GM12878 (cell line): ENCODE results near the gene NGFR. TPM values are rescaled to one million over a fixed set of nuclear protein-coding genes. Genes with fewer than 3 reads are reported as not detected.
"Not testable (repeated sequence)": the region's sequence is repeated elsewhere in the genome, so short reads cannot be mapped to it uniquely, and the experiment has no call there.

Source experiments
- ATAC-seq: fragments of 200-7000 bp; cut with Tn5 transposase; 3 replicates; pipeline ENCODE4 v1.9.1; 2020; ENCODE audit warnings: mild to moderate bottlenecking, moderate library complexity
- BruUV-seq: library from RNA; stranded (reverse); fragments of 400-500 nt; replicated peaks from 2 replicates; lab custom pipeline; 2021; lab: Mats Ljungman, UMichigan
- CTCF ChIA-PET: fragments of 300-600 bp; sonication (Branson Sonifier 250); formaldehyde crosslinking; extraction: SDS; loops from one replicate; lab custom pipeline; 2021; ENCODE audit warnings: inconsistent platforms; lab: Yijun Ruan, JAX
- POLR2A ChIA-PET: fragments of 350-600 bp; formaldehyde crosslinking; extraction: SDS; loops from one replicate; lab custom pipeline; 2021; ENCODE audit warnings: inconsistent platforms; lab: Charles Lee
- RAD21 ChIA-PET: fragments of 300-600 bp; sonication (Branson Sonifier 250); formaldehyde crosslinking; loops from one replicate; lab custom pipeline; 2023; ENCODE audit warnings: antibody characterized with exemption; ENCODE audit not compliant: unreplicated experiment; lab: Charles Lee
- SMC1A ChIA-PET: fragments of 300-600 bp; sonication (Branson Sonifier 250); formaldehyde crosslinking; loops from one replicate; lab custom pipeline; 2023; ENCODE audit not compliant: unreplicated experiment, uncharacterized antibody; lab: Charles Lee
- DNase-seq: peaks from one replicate; pipeline ENCODE4 v3.0.0-alpha.2; 2011; ENCODE audit warnings: low read depth, low spot score
- FAIRE-seq: peaks from 3 replicates; lab custom pipeline; 2011; peaks lifted over from hg19 to GRCh38; lab: Jason Lieb, UNC
- H2AFZ ChIP-seq: 2 replicates; pipeline ENCODE4 v1.6.0; 2011; ENCODE audit warnings: low read depth, low read length, control low read depth; ENCODE audit not compliant: control insufficient read depth
- H3K27ac ChIP-seq: 2 replicates; pipeline ENCODE4 v1.5.1; 2011; ENCODE audit warnings: control low read depth; ENCODE audit not compliant: control insufficient read depth, insufficient read depth
- H3K27me3 ChIP-seq, 2 experiments: replicated peaks in 1 of 2; 2 replicates each; pipeline versions ENCODE4 v1.6.0 to v1.6.1; 2011; ENCODE audit warnings: low read length in 1 of 2; ENCODE audit not compliant: control insufficient read depth in 2 of 2, insufficient read depth in 2 of 2
- H3K36me3 ChIP-seq, 2 experiments: 2 replicates each; pipeline ENCODE4 v1.5.1; 2011; ENCODE audit warnings: low read length in 1 of 2; ENCODE audit not compliant: control insufficient read depth in 2 of 2, insufficient read depth in 2 of 2
- H3K4me1 ChIP-seq: 2 replicates; pipeline ENCODE4 v1.6.1; 2011; ENCODE audit warnings: mild to moderate bottlenecking, low read length, moderate library complexity, mixed read lengths; ENCODE audit not compliant: control insufficient read depth, insufficient read depth
- H3K4me2 ChIP-seq: 2 replicates; pipeline ENCODE4 v1.6.0; 2011; ENCODE audit warnings: control low read depth; ENCODE audit not compliant: control insufficient read depth, insufficient read depth
- H3K4me3 ChIP-seq: fragments of 200-600 bp; sonication (generic); 2 replicates; pipeline ENCODE4 v1.5.1; 2016
- H3K79me2 ChIP-seq: 2 replicates; pipeline ENCODE4 v1.6.0; 2011; ENCODE audit warnings: low read length; ENCODE audit not compliant: control insufficient read depth, insufficient read depth
- H3K9ac ChIP-seq: 2 replicates; pipeline ENCODE4 v1.8.0; 2011; ENCODE audit warnings: low read length, control low read depth, mixed read lengths; ENCODE audit not compliant: control insufficient read depth, insufficient read depth
- H3K9me3 ChIP-seq: replicated peaks from 3 replicates; pipeline ENCODE4 v1.5.1; 2011; ENCODE audit warnings: mild to moderate bottlenecking, low read length; ENCODE audit not compliant: control insufficient read depth, insufficient read depth
- H4K20me1 ChIP-seq: 2 replicates; pipeline ENCODE4 v1.6.0; 2011; ENCODE audit not compliant: control insufficient read depth, insufficient read depth
- CHD2 ChIP-seq: IDR thresholded peaks from 2 replicates; pipeline ENCODE4 v1.6.1; 2011; ENCODE audit warnings: low read depth, low read length, improper control_type of control experiment, borderline replicate concordance
- ESRRA ChIP-seq: IDR thresholded peaks from 2 replicates; pipeline ENCODE4 v1.6.1; 2012; ENCODE audit warnings: mild to moderate bottlenecking, low read length, improper control_type of control experiment
- ETV6 ChIP-seq, 2 experiments: fragments of 450-650 bp in 1 of 2; IDR thresholded peaks in 1 of 2; conservative IDR thresholded peaks in 1 of 2; 2 replicates each; pipeline ENCODE4 v1.6.1; 2014; ENCODE audit warnings: antibody characterized with exemption in 1 of 2, borderline replicate concordance in 1 of 2, low read depth in 1 of 2, mild to moderate bottlenecking in 1 of 2, moderate library complexity in 1 of 2
- IRF4 ChIP-seq: IDR thresholded peaks from 2 replicates; pipeline ENCODE4 v1.6.1; 2011; ENCODE audit warnings: low read depth, low read length
- KDM1A ChIP-seq: fragments of 200-600 bp; sonication (generic); IDR thresholded peaks from 2 replicates; pipeline ENCODE4 v1.6.1; 2016; ENCODE audit warnings: borderline replicate concordance
- LARP7 ChIP-seq: fragments of 450-650 bp; IDR thresholded peaks from 2 replicates; pipeline ENCODE4 v1.6.1; 2017; ENCODE audit warnings: mild to moderate bottlenecking
- MTA3 ChIP-seq: IDR thresholded peaks from 2 replicates; pipeline ENCODE4 v1.6.1; 2012; ENCODE audit warnings: low read length, inconsistent platforms, borderline replicate concordance
- NFYB ChIP-seq: IDR thresholded peaks from 2 replicates; pipeline ENCODE4 v1.6.1; 2011; ENCODE audit warnings: low read depth, mild to moderate bottlenecking, low read length, improper control_type of control experiment, moderate library complexity; ENCODE audit not compliant: insufficient read depth
- NR2C1 ChIP-seq: fragments of 450-650 bp; IDR thresholded peaks from 2 replicates; pipeline ENCODE4 v1.6.1; 2017; ENCODE audit warnings: antibody characterized with exemption, mild to moderate bottlenecking, moderate library complexity
- RAD21 ChIP-seq: IDR thresholded peaks from 2 replicates; pipeline ENCODE4 v1.6.1; 2011; ENCODE audit warnings: mild to moderate bottlenecking, low read depth, low read length, moderate library complexity; ENCODE audit not compliant: insufficient read depth
- ZNF217 ChIP-seq: fragments of 450-650 bp; IDR thresholded peaks from 2 replicates; pipeline ENCODE4 v1.6.1; 2017; ENCODE audit warnings: antibody characterized with exemption, mild to moderate bottlenecking
- WGBS: methylation state at CpG from one replicate; pipeline ENCODE4 v1.1.6; 2016; ENCODE audit warnings: low lambda C conversion rate; ENCODE audit not compliant: insufficient replicate concordance, insufficient coverage; ENCODE audit errors: missing lambda C conversion rate; 5-methylcytosine and 5-hydroxymethylcytosine counted together
- in situ Hi-C: fragments of 300-500 bp; cut with MboI; formaldehyde crosslinking; loops from 9 replicates; pipeline ENCODE4 v1.14.3; 2018; ENCODE audit warnings: mixed read lengths
- intact Hi-C: fragments of 100-400 bp; cut with micrococcal nuclease; formaldehyde crosslinking; loops from one replicate; pipeline ENCODE4 v1.14.2; 2022; ENCODE audit not compliant: unreplicated experiment
- polyA plus RNA-seq, 11 experiments: library from polyadenylated mRNA; depleted of rRNA in 4 of 11; unstranded in 6 of 11; stranded (reverse) in 5 of 11; fragments of >200 nt; fragmentation: Nextera tagmentation in 4 of 11; fragmentation: Illumina TruSeq in 1 of 11; extraction: Ambion mirVana in 4 of 11; extraction: Trizol in 1 of 11; gene quantifications; 1 replicate in 1 of 11; 2 replicates in 10 of 11; pipeline versions ENCODE4 v1.2.1 to v1.2.3, GENCODE V29; 2011 to 2016; ENCODE audit warnings: inconsistent platforms in 2 of 11, missing spikeins in 2 of 11, low read depth in 1 of 11
- total RNA-seq, 4 experiments: library from RNA; depleted of rRNA in 3 of 4; stranded (reverse); fragments of >200 nt in 3 of 4; fragmentation: Illumina TruSeq in 1 of 4; extraction: Trizol in 1 of 4; gene quantifications; 2 replicates each; pipeline versions ENCODE4 v1.2.1 to v1.2.3, GENCODE V29; 2013 to 2021
- TF ChIP-seq, protein P1 (sequence below), 3 experiments: IDR thresholded peaks in 2 of 3; conservative IDR thresholded peaks in 1 of 3; 2 replicates each; pipeline ENCODE4 v1.5.1; 2011; ENCODE audit warnings: low read depth in 3 of 3, low read length in 3 of 3, mild to moderate bottlenecking in 3 of 3, control low read depth in 2 of 3, moderate library complexity in 2 of 3, inconsistent platforms in 1 of 3, mixed read lengths in 1 of 3; ENCODE audit not compliant: control insufficient read depth in 2 of 3, insufficient read depth in 1 of 3; ENCODE audit errors: extremely low read depth in 1 of 3
- TF ChIP-seq, protein P2 (sequence below): fragments of 150-350 bp; IDR thresholded peaks from 2 replicates; pipeline ENCODE4 v1.6.1; 2014; ENCODE audit warnings: mild to moderate bottlenecking, low read depth, low read length
- TF ChIP-seq, protein P3 (sequence below): IDR thresholded peaks from 2 replicates; pipeline ENCODE4 v1.6.1; 2011; ENCODE audit warnings: low read depth, mild to moderate bottlenecking, low read length, moderate library complexity, borderline replicate concordance; ENCODE audit errors: extremely low read depth

NGFR gene
- total and polyA plus RNA-seq, 10 of the 15 experiments (the other 5 are each of a cell fraction or from before 2014, with no cell fraction given) = 0.05 to 0.28 (median 0.08) TPM; not detected in 1

DNA sequence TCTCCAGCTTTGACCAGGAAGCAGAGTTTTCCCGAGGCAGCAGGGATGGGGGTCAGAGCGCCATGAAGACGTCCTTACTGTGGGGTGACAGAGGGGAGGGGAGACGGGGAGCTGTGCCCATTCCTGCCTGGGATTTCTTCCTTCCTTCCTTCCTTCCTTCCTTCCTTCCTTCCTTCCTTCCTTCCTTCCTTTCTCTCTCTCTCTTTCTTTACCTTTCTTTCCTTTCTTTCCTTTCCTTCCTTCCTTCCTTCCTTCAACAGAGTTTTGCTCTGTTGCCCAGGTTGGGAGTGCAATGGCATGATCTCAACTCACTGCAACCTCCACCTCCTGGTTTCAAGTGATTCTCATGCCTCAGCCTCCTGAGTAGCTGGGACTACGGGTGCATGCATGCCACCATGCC is 7.6 kb downstream of the NGFR start:
- H3K9me3 ChIP-seq, BruUV-seq, H3K27ac ChIP-seq, ATAC-seq, H3K36me3 ChIP-seq, H3K4me3 ChIP-seq, H2AFZ ChIP-seq, in situ Hi-C loops, FAIRE-seq, DNase-seq, H3K9ac ChIP-seq, CTCF ChIA-PET, H3K27me3 ChIP-seq, H4K20me1 ChIP-seq, intact Hi-C loops, H3K79me2 ChIP-seq, H3K4me2 ChIP-seq, RAD21 ChIA-PET, H3K4me1 ChIP-seq: not testable (repeated sequence)
- 0% methylated on average over 5 of the region's 5 CpGs for WGBS
- ChIA-PET POLR2A (interaction anchor here (0.6 kb wide), 1 partner anchor 491 kb away, joined by 4 read pairs; no protein-coding TSS in a partner anchor), SMC1A (interaction anchor here (1.1 kb wide), 1 partner anchor 54 kb away, joined by 3 read pairs; no protein-coding TSS in a partner anchor)

DNA sequence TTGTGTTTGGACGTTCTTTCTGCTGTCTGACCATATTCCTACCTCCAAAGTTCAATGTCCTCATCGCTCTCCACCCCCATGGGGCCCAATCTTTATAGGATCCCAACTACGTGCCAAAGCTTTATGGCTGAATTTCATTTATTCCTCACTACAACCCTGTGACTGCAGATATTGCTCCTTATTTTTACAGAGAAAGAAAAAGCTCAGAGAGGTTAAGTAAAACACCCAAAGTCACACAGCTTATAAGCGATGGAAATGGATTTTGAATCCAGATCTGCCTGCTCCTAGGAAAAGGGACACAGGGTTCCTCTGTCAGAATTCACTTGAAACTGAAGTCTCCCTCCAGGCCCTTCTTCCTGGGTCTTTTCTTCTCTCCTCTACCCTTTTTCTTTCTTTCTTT is 9.3 kb downstream of the NGFR start:
- no peak overlapping the region for H3K4me3 ChIP-seq
- H3K27ac ChIP-seq = no peak overlapping the region
- H3K9me3 ChIP-seq = no peaks in the 10 kb centered on the region
- ChIA-PET RAD21 (no interaction called here), CTCF (interaction anchor here (0.9 kb wide), 1 partner anchor 52 kb away, joined by 3 read pairs; no protein-coding TSS in a partner anchor), SMC1A (interaction anchor here (0.6 kb wide), 1 partner anchor 67 kb away, joined by 4 read pairs; no protein-coding TSS in a partner anchor), POLR2A (no interaction called here)
- DNase-seq = no peak
- in situ Hi-C loops (no loop called here), intact Hi-C loops (no loop called here)
- no peak overlapping the region for H3K9ac ChIP-seq
- no peak for ATAC-seq
- peaks cover 0 to 2% of the 10 kb centered on the region in 2 experiments; a peak in 2 of 4 replicates for H3K27me3 ChIP-seq
- 12% methylated on average over 4 of the region's 4 CpGs for WGBS
- BruUV-seq = no TSS peak
- H4K20me1 ChIP-seq = no peaks in the 10 kb centered on the region
- H3K4me2 ChIP-seq = no peak overlapping the region
- H3K4me1 ChIP-seq = no peaks in the 10 kb centered on the region
- no peaks in the 10 kb centered on the region for H3K36me3 ChIP-seq
- FAIRE-seq = no peak
- H3K79me2 ChIP-seq = no peaks in the 10 kb centered on the region
- H2AFZ ChIP-seq = no peak overlapping the region
- TF ChIP-seq NFYB = no peak
- no peak for TF ChIP-seq CHD2
- TF ChIP-seq KDM1A = no peak
- TF ChIP-seq ETV6 (conservative IDR thresholded peaks at IDR 0.05 in 1 of 2, IDR thresholded peaks at IDR 0.05 in 1 of 2; ENCODE audit: borderline replicate concordance in 1 of 2, low read depth in 1 of 2) = no peak
- TF ChIP-seq MTA3 = no peak
- no peak for TF ChIP-seq NR2C1
- no peak for TF ChIP-seq ESRRA
- no peak for TF ChIP-seq RAD21
- TF ChIP-seq ZNF217 = no peak
- TF ChIP-seq, protein P1, sequence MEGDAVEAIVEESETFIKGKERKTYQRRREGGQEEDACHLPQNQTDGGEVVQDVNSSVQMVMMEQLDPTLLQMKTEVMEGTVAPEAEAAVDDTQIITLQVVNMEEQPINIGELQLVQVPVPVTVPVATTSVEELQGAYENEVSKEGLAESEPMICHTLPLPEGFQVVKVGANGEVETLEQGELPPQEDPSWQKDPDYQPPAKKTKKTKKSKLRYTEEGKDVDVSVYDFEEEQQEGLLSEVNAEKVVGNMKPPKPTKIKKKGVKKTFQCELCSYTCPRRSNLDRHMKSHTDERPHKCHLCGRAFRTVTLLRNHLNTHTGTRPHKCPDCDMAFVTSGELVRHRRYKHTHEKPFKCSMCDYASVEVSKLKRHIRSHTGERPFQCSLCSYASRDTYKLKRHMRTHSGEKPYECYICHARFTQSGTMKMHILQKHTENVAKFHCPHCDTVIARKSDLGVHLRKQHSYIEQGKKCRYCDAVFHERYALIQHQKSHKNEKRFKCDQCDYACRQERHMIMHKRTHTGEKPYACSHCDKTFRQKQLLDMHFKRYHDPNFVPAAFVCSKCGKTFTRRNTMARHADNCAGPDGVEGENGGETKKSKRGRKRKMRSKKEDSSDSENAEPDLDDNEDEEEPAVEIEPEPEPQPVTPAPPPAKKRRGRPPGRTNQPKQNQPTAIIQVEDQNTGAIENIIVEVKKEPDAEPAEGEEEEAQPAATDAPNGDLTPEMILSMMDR (IDR thresholded peaks at IDR 0.05 in 2 of 3, conservative IDR thresholded peaks at IDR 0.05 in 1 of 3; ENCODE audit: control insufficient read depth in 2 of 3, extremely low read depth in 1 of 3, insufficient read depth in 1 of 3, low read depth in 3 of 3, low read length in 3 of 3) = no peak
- TF ChIP-seq, protein P2, sequence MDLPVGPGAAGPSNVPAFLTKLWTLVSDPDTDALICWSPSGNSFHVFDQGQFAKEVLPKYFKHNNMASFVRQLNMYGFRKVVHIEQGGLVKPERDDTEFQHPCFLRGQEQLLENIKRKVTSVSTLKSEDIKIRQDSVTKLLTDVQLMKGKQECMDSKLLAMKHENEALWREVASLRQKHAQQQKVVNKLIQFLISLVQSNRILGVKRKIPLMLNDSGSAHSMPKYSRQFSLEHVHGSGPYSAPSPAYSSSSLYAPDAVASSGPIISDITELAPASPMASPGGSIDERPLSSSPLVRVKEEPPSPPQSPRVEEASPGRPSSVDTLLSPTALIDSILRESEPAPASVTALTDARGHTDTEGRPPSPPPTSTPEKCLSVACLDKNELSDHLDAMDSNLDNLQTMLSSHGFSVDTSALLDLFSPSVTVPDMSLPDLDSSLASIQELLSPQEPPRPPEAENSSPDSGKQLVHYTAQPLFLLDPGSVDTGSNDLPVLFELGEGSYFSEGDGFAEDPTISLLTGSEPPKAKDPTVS = no peak
- TF ChIP-seq LARP7 = no peak
- TF ChIP-seq IRF4 = no peak
- TF ChIP-seq, protein P3, sequence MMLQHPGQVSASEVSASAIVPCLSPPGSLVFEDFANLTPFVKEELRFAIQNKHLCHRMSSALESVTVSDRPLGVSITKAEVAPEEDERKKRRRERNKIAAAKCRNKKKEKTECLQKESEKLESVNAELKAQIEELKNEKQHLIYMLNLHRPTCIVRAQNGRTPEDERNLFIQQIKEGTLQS = no peak
